Stimulated activated CD4-positive, alpha-beta T cell treated with anti-CD3 and anti-CD28 coated beads, Interleukin-1b, Interleukin-23, amount 100 ng/mL, for 48 hours (primary cell): ENCODE data around the gene PLTP.
A peak's percentile ranks its signal among the peaks of the same experiment; 100 is the strongest.
"Not testable (repeated sequence)": the region's sequence is repeated elsewhere in the genome, so short reads cannot be mapped to it uniquely, and the experiment has no call there.

Source experiments
- DNase-seq: peaks from one replicate; pipeline ENCODE4 v3.0.0-alpha.2; 2020

Gene PLTP

DNA sequence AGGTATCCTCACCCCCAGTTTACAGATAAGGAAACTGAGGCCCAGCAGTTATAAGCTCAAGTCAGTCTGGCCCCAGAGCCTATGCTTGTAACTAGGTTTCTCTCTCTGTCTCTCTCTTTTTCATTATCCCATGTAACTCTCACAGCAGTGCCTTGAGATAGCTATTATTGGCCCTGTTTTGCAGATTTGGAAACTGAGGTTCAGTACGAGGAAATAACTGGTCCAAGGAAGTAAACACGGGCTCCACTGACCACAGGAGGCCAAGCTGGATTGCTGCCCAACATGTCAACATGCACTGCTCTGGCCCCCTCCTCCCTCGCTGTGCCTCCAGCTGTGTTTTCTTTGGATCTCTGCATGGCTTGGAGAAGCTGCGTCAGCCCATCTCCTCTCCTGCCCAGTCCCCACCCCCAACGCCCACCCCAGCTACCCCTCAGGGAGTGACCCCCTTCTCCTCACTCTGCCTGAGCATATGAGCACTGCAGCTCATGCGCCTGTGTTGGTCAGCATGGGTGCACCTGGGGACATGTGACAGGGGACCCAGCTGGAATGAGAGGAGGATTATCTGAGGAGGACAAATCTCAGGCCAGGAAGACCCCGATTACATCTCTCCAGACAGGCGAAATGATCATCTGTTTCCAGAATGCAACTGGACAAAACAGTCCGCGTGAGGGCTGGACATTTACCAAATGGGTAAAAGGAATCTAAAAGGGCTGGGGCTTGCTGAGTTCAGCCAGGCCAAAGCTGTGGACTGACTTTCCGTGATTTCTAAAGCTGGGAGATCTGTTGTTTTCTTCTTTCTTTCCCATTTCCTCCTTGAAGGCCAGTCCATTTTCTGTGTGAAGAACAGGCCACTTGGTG lies 7.8 kb upstream of the PLTP start:
- no peak for DNase-seq

DNA sequence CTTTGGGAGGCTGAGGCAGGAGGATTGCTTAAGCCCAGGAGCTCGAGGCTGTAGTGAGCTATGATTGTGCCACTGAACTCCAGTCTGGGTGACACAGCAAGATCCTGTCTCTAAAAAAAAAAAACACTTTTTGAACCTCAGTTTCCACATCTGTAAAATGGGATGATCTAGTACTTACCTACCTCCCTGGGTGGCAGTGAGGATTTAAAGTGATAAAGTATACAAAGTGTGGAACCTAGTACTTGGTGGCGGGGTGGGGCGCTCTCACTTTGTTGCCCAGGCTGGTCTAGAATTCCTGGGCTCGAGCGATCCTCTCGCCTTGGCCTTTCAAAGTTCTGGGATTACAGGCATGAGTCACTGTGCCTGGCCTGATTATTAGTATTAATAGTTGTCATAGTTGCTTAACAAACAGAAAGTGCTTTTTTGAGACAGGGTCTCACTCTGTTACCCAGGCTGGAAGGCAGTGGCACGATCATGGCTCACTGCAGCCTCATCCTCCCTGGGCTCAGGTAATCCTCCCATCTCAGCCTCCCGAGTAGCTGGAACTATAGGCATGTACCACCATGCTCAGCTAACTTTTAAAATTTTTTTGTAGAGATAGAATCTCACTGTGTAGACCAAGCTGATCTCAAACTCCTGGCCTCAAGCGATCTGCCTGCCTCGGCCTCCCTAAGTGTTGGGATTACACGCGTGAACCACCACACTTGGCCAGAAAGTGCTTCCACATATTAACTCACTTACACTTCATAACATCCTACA lies 7.0 kb upstream of the PLTP start:
- DNase-seq = no peak

DNA sequence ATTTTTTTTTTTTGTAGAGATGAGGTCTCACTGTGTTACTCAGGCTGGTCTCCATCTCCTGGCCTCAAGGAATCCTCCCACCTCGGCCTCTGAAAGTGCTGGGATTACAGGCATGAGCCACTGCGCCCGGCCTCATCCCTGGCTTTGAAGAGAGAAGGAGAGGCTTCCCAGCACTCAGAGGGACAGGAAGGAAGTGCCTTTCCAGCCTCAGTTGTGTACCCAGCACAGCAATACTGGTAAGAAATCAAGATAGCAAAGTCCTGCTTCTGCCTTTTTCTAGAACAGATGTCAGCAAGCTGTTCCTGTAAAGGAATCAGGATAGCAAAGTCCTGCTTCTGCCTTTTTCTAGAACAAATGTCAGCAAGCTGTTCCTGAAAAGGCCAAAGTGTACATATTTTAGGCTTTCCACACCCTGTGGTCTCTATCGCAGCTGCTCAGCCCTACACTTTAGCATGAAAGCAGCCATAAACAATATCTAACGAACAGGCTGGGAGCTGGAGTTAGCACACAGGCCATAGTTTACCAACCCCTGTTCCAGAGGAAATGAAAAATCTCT lies 6.3 kb upstream of the PLTP start:
- no peak for DNase-seq

DNA sequence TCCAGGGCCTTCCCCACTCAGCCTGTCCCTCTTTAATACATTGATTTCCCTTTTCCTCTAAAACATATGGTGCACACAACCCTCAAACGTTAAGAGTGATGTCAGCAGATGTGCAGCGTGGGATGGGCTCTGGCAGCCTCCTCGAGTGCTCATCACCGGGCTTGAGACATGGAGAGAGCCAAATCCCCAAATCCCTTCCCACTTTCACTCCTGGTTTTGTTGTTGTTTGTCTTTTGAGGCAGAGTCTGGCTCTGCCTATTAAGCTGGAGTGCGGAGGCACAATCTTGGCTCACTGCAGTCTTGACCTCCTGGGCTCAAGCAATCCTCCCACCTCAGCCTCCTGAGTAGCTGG lies 5.8 kb upstream of the PLTP start:
- DNase-seq = no peak

GRCh38 chr20:45913116-45913515 lies 1.2 kb upstream of the PLTP start:
- no peak for DNase-seq

DNA sequence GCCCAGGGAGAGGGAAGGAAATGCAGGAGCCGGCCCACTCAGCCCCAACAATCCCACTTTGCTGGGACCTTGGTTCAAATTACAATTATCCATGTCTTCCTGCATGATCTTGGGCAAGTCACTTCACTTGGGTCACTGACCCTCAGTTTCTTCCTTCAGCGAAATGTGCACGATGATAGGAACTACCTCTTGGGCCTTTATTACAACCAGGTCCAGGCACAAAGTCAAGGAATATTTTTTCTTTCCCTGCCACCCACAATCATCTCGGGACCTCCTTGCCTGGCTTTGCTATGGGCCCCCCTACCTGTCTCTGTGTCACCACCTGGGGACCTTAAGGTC lies 358 bp upstream of the PLTP start:
- no peak for DNase-seq

DNA sequence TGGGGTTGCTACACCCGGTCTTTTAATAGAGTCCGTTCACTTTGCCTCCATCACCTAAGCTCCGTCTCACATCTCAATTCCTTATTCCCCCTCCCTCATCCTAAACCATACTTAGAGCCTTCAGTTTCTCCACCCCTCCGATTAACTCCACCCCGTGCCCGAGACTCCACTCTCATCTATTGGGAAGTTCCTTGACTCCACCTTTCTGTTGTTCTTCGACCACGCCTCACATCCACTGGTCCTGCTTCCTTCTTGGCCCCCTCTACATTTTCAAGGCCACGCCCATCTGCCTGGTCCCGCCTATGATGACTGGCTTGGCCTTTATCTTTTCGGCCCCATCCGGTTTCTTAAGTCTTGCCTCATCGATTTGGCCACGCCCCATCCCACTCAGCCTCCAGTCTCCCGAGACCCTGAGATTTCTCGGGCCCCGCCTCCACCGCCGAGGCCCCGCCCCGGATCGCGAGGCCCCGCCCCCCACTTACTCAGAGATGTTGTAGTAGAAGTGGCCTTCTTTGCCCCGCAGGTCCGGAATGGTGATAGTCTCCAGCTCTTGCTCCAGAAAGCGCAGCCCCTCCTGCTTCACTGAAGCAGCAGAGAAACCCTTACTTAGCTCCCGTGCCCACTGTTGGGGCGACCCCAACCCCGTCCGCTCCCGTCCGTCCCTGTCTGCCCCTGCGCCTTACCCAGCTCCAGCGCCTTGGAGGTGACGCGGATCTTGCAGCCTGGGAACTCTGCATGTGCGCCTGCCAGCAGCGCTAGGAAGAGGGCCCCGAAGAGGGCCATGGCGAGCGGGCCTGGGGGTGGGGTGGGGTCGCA lies 1.1 kb downstream of the PLTP start:
- DNase-seq = peak; percentile 98

- DNase-seq = no peak
These were observed 1.9 kb downstream of the PLTP start for GRCh38 chr20:45909817-45910669.

DNA sequence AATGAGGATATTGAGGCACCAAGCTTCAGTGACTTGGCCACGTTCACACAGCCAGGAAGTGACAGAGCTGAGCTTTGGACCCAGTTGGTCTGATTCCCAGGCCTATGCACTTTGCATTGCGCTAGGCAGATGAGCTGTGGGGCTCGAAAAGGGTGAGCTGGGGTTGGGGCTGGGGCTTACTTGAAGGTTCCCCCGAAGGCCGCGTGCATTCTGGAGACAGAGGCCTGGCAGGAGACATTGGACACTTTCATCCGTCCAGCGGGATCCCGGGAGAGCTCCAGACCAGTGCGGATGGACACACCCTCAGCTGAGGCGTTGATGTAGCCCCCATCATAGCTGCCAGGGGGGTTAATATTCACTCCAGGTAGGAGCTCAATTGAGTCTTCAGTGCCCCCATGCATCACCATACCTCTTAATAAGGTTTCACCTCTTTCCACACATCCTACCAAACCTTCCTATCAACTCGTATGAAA lies 2.6 kb downstream of the PLTP start:
- no peak for DNase-seq

DNA sequence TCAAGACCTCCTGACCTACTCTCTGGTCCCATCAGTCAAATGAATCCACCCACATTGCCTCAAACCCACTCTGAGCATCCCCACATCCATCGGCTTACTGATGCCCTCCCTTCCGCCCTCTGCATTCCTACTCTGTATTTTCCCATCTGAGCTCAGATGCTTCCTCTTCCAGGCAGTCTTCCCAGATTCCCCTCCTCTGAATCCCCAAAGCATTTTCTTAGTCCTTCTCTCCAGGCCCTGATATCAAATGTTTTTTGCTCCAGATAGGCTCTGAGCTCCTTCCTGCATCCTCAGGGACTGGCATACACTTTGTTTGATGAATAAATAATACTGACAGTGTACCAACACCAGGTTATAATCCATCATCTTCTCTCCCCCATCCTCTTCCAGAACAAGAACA lies 3.9 kb downstream of the PLTP start:
- DNase-seq = no peak

- DNase-seq = no peak
These were observed 4.6 kb downstream of the PLTP start for GRCh38 chr20:45907219-45907948.

GRCh38 chr20:45905505-45906079 lies 6.4 kb downstream of the PLTP start:
- DNase-seq = no peak

DNA sequence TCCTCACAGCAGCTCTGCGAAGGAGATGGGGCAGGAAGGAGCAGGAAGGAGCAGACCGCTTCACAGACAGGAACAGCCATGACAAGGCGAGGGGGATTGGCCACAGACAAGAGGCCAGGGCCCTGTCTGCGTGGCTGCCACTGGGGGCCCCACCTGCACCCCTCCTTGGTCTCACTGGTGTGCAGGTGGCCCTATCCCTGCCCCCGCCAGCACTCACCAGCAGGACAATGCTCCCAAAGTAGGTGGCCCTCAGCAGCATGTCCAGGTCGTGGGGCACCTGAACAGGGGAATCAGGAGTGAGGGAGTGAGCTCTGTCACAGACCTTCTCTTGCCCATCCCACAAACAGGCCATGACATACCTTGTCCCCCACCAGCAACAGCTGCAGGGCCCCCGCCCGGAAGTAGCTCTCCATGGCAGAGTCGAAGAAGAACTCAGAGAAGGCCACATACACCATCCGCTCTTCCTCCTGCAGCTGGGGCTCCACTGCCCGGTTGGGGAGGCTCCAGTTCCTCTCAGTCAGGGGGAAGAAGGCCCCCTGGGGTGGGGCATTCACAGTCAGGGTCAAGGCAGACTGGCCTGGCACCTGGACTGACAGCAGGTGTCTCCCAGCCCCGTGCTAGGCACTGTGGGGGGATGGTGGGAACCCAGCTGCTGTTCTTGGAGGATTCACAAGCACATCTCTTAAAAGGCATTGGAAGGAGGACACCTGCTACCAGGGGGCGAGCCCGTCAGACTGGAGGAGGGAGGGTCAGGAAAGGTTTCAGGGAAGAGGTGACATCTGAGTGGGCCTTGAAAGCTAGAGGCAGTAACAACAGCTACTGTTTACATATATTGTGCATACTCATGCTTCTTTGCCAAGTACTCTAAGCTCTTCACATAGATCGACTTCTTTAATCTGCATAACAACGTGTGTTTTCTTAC lies 7.1 kb downstream of the PLTP start:
- no peak for DNase-seq

DNA sequence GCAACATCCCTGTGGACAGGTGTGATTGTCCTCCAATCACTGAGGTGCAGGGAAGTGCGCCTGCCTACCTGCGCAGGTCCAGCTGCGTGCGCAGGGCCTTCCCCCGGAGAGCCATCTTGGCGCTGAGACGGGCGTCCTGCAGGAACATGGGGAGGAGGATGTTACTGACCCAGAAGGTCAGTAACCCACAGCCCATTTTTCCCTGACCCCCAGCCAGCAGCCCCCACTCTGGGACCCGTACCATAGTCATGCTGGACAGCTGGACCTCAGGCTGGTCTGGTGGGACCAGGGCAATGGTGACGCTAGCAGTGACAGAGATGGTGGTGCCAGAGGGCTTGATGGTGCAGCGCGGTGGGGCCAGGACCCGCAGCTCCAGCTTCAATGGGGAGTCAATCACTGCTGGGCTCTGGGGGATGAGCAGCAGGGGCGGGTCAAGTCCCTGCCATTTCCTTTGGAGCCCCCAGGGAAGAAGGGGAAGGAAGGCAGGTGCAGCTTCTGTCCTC lies 9.7 kb downstream of the PLTP start:
- DNase-seq = no peak

DNA sequence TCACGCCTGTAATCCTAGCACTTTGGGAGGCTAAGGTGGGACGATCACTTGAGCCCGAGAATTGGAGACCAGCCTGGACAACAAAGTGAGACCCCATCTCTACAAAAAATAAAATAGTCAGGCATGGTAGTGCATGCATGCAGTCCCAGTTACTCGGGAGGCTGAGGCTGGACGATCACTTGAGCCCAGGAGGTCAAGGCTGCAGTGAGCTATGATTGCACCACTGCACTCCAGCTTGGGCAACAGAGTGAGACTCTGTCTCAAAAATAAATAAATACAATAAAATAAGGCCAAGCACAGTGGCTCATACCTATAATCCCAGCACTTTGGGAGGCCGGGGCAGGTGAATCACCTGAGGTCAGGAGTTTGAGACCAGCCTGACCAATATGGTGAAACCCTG lies 10.6 kb downstream of the PLTP start:
- not testable (repeated sequence) for DNase-seq

GRCh38 chr20:45899046-45899835 lies 12.7 kb downstream of the PLTP start:
- DNase-seq = no peak

DNA sequence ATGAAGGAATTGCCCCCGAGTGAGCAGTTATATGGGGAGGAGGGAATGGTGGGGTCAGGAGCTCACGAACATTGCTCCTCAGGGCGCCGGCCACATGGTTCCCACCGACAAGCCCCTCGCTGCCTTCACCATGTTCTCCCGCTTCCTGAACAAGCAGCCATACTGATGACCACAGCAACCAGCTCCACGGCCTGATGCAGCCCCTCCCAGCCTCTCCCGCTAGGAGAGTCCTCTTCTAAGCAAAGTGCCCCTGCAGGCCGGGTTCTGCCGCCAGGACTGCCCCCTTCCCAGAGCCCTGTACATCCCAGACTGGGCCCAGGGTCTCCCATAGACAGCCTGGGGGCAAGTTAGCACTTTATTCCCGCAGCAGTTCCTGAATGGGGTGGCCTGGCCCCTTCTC lies 13.7 kb downstream of the PLTP start:
- DNase-seq = no peak

- DNase-seq = no peak
These were observed 14.3 kb downstream of the PLTP start for GRCh38 chr20:45897692-45898091.

GRCh38 chr20:45897289-45897688 lies 14.7 kb downstream of the PLTP start:
- DNase-seq = no peak
